Caco-2 (cell line): ENCODE measurements around the gene FANCD2. TPM values are rescaled to one million over a fixed set of nuclear protein-coding genes. Genes with fewer than 3 reads are reported as not detected.

ENCODE experiments used
- BruUV-seq: library from RNA; stranded (reverse); fragments of 400-500 nt; replicated peaks from 2 replicates; lab custom pipeline; 2021; lab: Mats Ljungman, UMichigan
- CTCF ChIA-PET: fragments of 300-600 bp; sonication (Branson Sonifier 250); formaldehyde crosslinking; loops from one replicate; lab custom pipeline; 2022; ENCODE audit warnings: antibody characterized with exemption; lab: Charles Lee
- POLR2A ChIA-PET: fragments of 300-600 bp; sonication (Branson Sonifier 250); formaldehyde crosslinking; loops from one replicate; lab custom pipeline; 2022; ENCODE audit warnings: antibody characterized with exemption; lab: Charles Lee
- DNase-seq, 2 experiments: peaks; one replicate each; pipeline versions ENCODE4 v3.0.0 to v3.0.0-alpha.2; 2020 to 2022
- H3K27me3 ChIP-seq: replicated peaks from 2 replicates; pipeline ENCODE4 v1.6.0; 2011; ENCODE audit warnings: low read length; ENCODE audit not compliant: control insufficient read depth, insufficient read depth
- H3K36me3 ChIP-seq: 2 replicates; pipeline ENCODE4 v1.5.1; 2011; ENCODE audit warnings: low read length; ENCODE audit not compliant: control insufficient read depth, insufficient read depth
- H3K4me1 ChIP-seq: fragments of 250-450 bp; sonication (Bioruptor Pico); 2 replicates; pipeline ENCODE4 v1.5.1; 2020; ENCODE audit warnings: mild to moderate bottlenecking
- H3K4me3 ChIP-seq: 2 replicates; pipeline ENCODE4 v1.5.1; 2011; ENCODE audit warnings: low read depth, mild to moderate bottlenecking, control low read depth, low read length
- H3K9me3 ChIP-seq: fragments of 250-450 bp; sonication (Bioruptor Pico); 2 replicates; pipeline ENCODE4 v1.5.1; 2020; ENCODE audit warnings: mild to moderate bottlenecking, moderate library complexity
- H3K27ac Mint-ChIP-seq: one replicate; pipeline ENCODE4 v1.8.0; 2022; ENCODE audit warnings: mixed read lengths; ENCODE audit not compliant: unreplicated experiment
- H3K27me3 Mint-ChIP-seq: one replicate; pipeline ENCODE4 v1.8.0; 2022; ENCODE audit warnings: mixed read lengths; ENCODE audit not compliant: insufficient read depth, unreplicated experiment
- H3K36me3 Mint-ChIP-seq: one replicate; pipeline ENCODE4 v1.8.0; 2022; ENCODE audit warnings: mild to moderate bottlenecking, mixed read lengths; ENCODE audit not compliant: insufficient read depth, unreplicated experiment
- H3K4me1 Mint-ChIP-seq: one replicate; pipeline ENCODE4 v1.8.0; 2022; ENCODE audit warnings: low read depth, mixed read lengths; ENCODE audit not compliant: unreplicated experiment
- H3K4me3 Mint-ChIP-seq: one replicate; pipeline ENCODE4 v1.8.0; 2022; ENCODE audit warnings: mild to moderate bottlenecking, moderate library complexity, mixed read lengths; ENCODE audit not compliant: unreplicated experiment
- H3K9me3 Mint-ChIP-seq: one replicate; pipeline ENCODE4 v1.8.0; 2022; ENCODE audit warnings: mixed read lengths; ENCODE audit not compliant: unreplicated experiment
- intact Hi-C: fragments of 100-400 bp; cut with micrococcal nuclease; formaldehyde crosslinking; loops from one replicate; pipeline ENCODE4 v1.10.0; 2022; ENCODE audit not compliant: unreplicated experiment
- total RNA-seq: library from RNA; stranded (reverse); gene quantifications from 2 replicates; pipeline ENCODE4 v1.2.3, GENCODE V29; 2022
- TF ChIP-seq, protein P1 (sequence below), 2 experiments: fragments of 200-600 bp in 1 of 2; IDR thresholded peaks; 1 replicate in 1 of 2; 2 replicates in 1 of 2; pipeline versions ENCODE4 v1.5.1 to v1.8.0; 2011 to 2022; ENCODE audit warnings: antibody characterized with exemption in 1 of 2, control low read depth in 1 of 2, inconsistent platforms in 1 of 2, low read depth in 1 of 2, low read length in 1 of 2, mild to moderate bottlenecking in 1 of 2, moderate library complexity in 1 of 2; ENCODE audit not compliant: insufficient read depth in 1 of 2, severe bottlenecking in 1 of 2, unreplicated experiment in 1 of 2

The FANCD2 gene
- total RNA-seq, 1 experiment from 2014 or later, result 35.6 TPM

DNA sequence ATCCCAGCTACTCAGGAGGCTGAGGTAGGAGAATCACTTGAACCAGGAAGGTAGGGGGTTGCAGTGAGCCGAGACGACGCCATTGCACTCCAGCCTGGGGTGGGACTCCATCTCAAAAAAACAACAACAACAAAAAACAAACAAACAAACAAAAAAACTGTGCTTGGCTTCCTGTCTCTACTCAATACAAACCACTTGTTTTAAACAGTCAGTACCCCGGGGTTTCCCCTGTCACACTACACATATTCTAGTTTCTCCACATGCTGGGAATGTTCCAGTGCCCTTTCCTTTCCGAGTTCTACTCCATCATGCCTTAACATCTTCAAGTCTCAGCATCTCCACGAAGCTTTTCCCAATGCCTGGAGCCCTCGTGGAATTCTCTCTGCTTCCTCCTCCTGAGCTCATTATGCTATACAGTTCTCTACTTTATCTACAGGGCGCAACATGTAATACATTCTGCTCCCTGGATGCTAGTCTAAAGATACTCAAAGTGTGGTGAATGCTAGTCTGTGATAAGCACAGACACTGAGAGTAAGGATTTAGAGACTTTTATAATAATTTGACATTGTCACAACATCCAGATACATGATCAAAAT lies 47.4 kb upstream of the FANCD2 start:
- intact Hi-C loops, result no loop called here
- no TSS peak for BruUV-seq
- Histone ChIP-seq H3K4me1 (peaks cover 11% of the 10 kb centered on the region), H3K36me3 (peaks cover 2% of the 10 kb centered on the region; the same call in 1 of the 2 replicates), H3K27me3 (no peaks in the 10 kb centered on the region), H3K4me3 (no peak overlapping the region), H3K9me3 (no peaks in the 10 kb centered on the region)
- H3K36me3 Mint-ChIP-seq, result peaks cover 49% of the 10 kb centered on the region
- CTCF ChIA-PET, result no interaction called here
- peak overlapping the region; percentile 17 for H3K27ac Mint-ChIP-seq
- TF ChIP-seq, protein P1, sequence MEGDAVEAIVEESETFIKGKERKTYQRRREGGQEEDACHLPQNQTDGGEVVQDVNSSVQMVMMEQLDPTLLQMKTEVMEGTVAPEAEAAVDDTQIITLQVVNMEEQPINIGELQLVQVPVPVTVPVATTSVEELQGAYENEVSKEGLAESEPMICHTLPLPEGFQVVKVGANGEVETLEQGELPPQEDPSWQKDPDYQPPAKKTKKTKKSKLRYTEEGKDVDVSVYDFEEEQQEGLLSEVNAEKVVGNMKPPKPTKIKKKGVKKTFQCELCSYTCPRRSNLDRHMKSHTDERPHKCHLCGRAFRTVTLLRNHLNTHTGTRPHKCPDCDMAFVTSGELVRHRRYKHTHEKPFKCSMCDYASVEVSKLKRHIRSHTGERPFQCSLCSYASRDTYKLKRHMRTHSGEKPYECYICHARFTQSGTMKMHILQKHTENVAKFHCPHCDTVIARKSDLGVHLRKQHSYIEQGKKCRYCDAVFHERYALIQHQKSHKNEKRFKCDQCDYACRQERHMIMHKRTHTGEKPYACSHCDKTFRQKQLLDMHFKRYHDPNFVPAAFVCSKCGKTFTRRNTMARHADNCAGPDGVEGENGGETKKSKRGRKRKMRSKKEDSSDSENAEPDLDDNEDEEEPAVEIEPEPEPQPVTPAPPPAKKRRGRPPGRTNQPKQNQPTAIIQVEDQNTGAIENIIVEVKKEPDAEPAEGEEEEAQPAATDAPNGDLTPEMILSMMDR (IDR thresholded peaks at IDR 0.05; ENCODE audit: insufficient read depth in 1 of 2, low read depth in 1 of 2, low read length in 1 of 2, severe bottlenecking in 1 of 2, unreplicated experiment in 1 of 2), result no peak
- no peaks in the 10 kb centered on the region for H3K9me3 Mint-ChIP-seq
- no peaks in the 10 kb centered on the region for H3K27me3 Mint-ChIP-seq
- POLR2A ChIA-PET, result no interaction called here
- H3K4me3 Mint-ChIP-seq, result no peak overlapping the region
- DNase-seq, result no peak
- H3K4me1 Mint-ChIP-seq, result no peaks in the 10 kb centered on the region

GRCh38 chr3:9980251-9980650 lies 46.0 kb upstream of the FANCD2 start:
- Mint-ChIP-seq H3K9me3 (no peaks in the 10 kb centered on the region), H3K27me3 (no peaks in the 10 kb centered on the region), H3K36me3 (peaks cover 35% of the 10 kb centered on the region), H3K4me1 (no peaks in the 10 kb centered on the region), H3K27ac (no peak overlapping the region), H3K4me3 (no peak overlapping the region)
- Histone ChIP-seq H3K36me3 (peaks cover 2% of the 10 kb centered on the region; the same call in 1 of the 2 replicates), H3K4me3 (no peak overlapping the region), H3K4me1 (peaks cover 11% of the 10 kb centered on the region), H3K9me3 (no peaks in the 10 kb centered on the region), H3K27me3 (no peaks in the 10 kb centered on the region)
- TF ChIP-seq, protein P1 (IDR thresholded peaks at IDR 0.05; ENCODE audit: insufficient read depth in 1 of 2, low read depth in 1 of 2, low read length in 1 of 2, severe bottlenecking in 1 of 2, unreplicated experiment in 1 of 2), result no peak
- no TSS peak for BruUV-seq
- POLR2A ChIA-PET, result interaction anchor here (0.6 to 1.0 kb wide), 2 partner anchors 82 to 211 kb away, joined by 4 read pairs; no protein-coding TSS in a partner anchor
- no peak for DNase-seq
- intact Hi-C loops, result no loop called here
- CTCF ChIA-PET, result no interaction called here

DNA sequence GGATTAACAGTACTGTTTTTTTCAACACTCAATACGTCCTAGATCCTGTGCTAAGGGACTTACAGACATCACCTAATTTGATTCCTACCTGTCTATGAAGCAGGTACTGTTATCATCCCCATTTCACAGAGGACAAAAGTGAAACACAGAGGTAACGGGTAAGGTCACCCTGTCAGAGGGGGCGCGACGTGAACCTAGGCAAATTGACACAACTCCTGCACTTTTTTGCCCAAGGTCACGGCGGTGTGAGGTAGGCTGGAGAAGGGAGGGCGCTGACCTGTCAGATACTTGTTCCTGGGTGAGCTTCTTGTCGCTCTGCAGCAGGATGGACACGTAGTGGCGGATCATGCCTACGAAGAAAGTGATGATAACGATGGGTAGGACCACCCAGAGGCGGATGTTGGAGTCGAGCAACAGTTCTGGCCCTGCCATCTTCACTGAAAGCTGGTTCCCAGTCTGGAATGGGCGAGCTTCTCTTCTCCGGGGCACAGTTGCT lies 40.0 kb upstream of the FANCD2 start:
- Mint-ChIP-seq H3K9me3 (no peaks in the 10 kb centered on the region), H3K36me3 (peaks cover 31% of the 10 kb centered on the region), H3K27me3 (no peaks in the 10 kb centered on the region), H3K4me3 (peak overlapping the region; percentile 93), H3K27ac (peak overlapping the region; percentile 98), H3K4me1 (no peaks in the 10 kb centered on the region)
- TSS peak; percentile 62 for BruUV-seq
- Histone ChIP-seq H3K4me1 (peaks cover 3% of the 10 kb centered on the region; the same call in 1 of the 2 replicates), H3K36me3 (no peaks in the 10 kb centered on the region), H3K9me3 (no peaks in the 10 kb centered on the region), H3K4me3 (peak overlapping the region; percentile 95), H3K27me3 (no peaks in the 10 kb centered on the region)
- no peak for DNase-seq
- TF ChIP-seq, protein P1 (IDR thresholded peaks at IDR 0.05; ENCODE audit: insufficient read depth in 1 of 2, low read depth in 1 of 2, low read length in 1 of 2, severe bottlenecking in 1 of 2, unreplicated experiment in 1 of 2), result no peak
- ChIA-PET POLR2A (interaction anchor here (0.9 to 1.3 kb wide), 3 partner anchors 9 to 40 kb away, joined by 3 to 8 read pairs (median 8); no protein-coding TSS in a partner anchor), CTCF (interaction anchor here (0.6 to 0.7 kb wide), 3 partner anchors 40 to 300 kb away, joined by 5 to 6 read pairs (median 6); partner anchors contain the start of gene FANCD2)
- intact Hi-C loops, result loop anchor here (2.0 kb wide), 1 partner anchor 25 kb away; no protein-coding TSS in a partner anchor
